Tibial nerve (tissue), 4 donors: ENCODE data around the gene NUBP2. TPM values are rescaled to one million over a fixed set of nuclear protein-coding genes. Genes with fewer than 3 reads are reported as not detected.

Source experiments
- DNase-seq, 2 donors: peaks; one replicate each; pipeline ENCODE4 v3.0.0-alpha.2; 2019; ENCODE audit warnings: low spot score in 2 of 2
- H3K27ac ChIP-seq, 4 donors: fragments of 200-600 bp; sonication (generic) in 3 of 4; one replicate each; pipeline ENCODE4 v1.5.1; 2017 to 2019; ENCODE audit warnings: mild to moderate bottlenecking in 1 of 4
- H3K27me3 ChIP-seq, 2 donors: fragments of 200-600 bp; sonication (generic) in 1 of 2; one replicate each; pipeline versions ENCODE4 v1.5.1 to v1.6.0; 2017 to 2019
- H3K36me3 ChIP-seq, 3 donors: fragments of 200-600 bp; sonication (generic); one replicate each; pipeline ENCODE4 v1.5.1; 2018 to 2019
- H3K4me1 ChIP-seq, 4 donors: fragments of 200-600 bp; sonication (generic) in 3 of 4; one replicate each; pipeline ENCODE4 v1.5.1; 2017 to 2019
- H3K4me3 ChIP-seq, 4 donors: fragments of 200-600 bp; sonication (generic) in 3 of 4; one replicate each; pipeline ENCODE4 v1.5.1; 2017 to 2019; ENCODE audit warnings: mild to moderate bottlenecking in 1 of 4, moderate library complexity in 1 of 4
- H3K9me3 ChIP-seq, 4 donors: fragments of 200-600 bp; sonication (generic) in 3 of 4; one replicate each; pipeline ENCODE4 v1.5.1; 2017 to 2019
- EP300 ChIP-seq, 2 donors: sonication (generic); formaldehyde crosslinking; IDR thresholded peaks; one replicate each; pipeline ENCODE4 v1.6.1; 2017; ENCODE audit warnings: antibody characterized with exemption in 2 of 2, mild to moderate bottlenecking in 1 of 2
- POLR2A ChIP-seq, 2 donors: fragments of 450-650 bp; IDR thresholded peaks; one replicate each; pipeline ENCODE4 v1.6.1; 2017; ENCODE audit warnings: antibody characterized with exemption in 2 of 2, mild to moderate bottlenecking in 2 of 2, moderate library complexity in 2 of 2
- WGBS, 2 donors: methylation state at CpG; one replicate each; pipeline ENCODE4 v1.1.5; 2018; 5-methylcytosine and 5-hydroxymethylcytosine counted together
- total RNA-seq, 4 donors: library from RNA; depleted of rRNA; stranded (reverse); fragments of >200 nt; gene quantifications; one replicate each; pipeline ENCODE4 v1.1.0, GENCODE V29; 2016
- TF ChIP-seq, protein P1 (sequence below), 5 experiments: fragments of 200-600 bp in 3 of 5; fragments of 450-650 bp in 2 of 5; sonication (generic) in 3 of 5; IDR thresholded peaks; one replicate each; pipeline ENCODE4 v1.5.1; 2016 to 2019; ENCODE audit warnings: antibody characterized with exemption in 5 of 5, mild to moderate bottlenecking in 3 of 5, moderate library complexity in 2 of 5

The NUBP2 gene
- total RNA-seq, 4 donors from 2014 or later = 73.5 to 93.9 (median 87.4) TPM

DNA sequence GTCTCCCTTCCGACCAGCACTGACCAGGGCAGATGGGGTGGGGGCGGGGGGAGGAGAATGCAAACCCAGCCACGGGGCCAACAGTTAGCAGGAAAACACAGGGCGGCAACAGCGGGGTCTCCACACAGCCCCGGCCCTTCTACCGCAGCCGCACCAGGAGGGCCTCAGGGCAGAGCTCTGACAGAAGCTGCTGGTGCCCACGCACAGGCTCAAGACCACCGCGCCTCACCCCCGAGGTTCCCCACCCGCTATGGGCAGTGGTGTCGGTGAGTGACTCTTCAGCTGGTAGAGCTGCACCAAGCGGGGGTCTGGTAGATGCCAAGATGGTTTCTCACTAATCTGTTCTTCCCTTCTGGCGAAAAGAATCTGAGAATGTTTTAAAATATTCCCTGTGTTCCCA, 27.8 kb downstream of the NUBP2 start:
- H3K27me3 ChIP-seq = no peaks in the 10 kb centered on the region
- H3K4me1 ChIP-seq = peaks cover 0 to 14% (median 2%) of the 10 kb centered on the region in 4 donors
- H3K4me3 ChIP-seq = no peak overlapping the region
- H3K9me3 ChIP-seq = no peaks in the 10 kb centered on the region
- WGBS, 2 donors = 89 to 92% methylated on average over 15 to 16 of the region's 16 CpGs
- H3K27ac ChIP-seq = no peak overlapping the region
- DNase-seq = no peak
- peaks cover 0 to 75% (median 12%) of the 10 kb centered on the region in 3 donors for H3K36me3 ChIP-seq
- TF ChIP-seq EP300 (IDR thresholded peaks at IDR 0.05) = no peak
- TF ChIP-seq, protein P1, sequence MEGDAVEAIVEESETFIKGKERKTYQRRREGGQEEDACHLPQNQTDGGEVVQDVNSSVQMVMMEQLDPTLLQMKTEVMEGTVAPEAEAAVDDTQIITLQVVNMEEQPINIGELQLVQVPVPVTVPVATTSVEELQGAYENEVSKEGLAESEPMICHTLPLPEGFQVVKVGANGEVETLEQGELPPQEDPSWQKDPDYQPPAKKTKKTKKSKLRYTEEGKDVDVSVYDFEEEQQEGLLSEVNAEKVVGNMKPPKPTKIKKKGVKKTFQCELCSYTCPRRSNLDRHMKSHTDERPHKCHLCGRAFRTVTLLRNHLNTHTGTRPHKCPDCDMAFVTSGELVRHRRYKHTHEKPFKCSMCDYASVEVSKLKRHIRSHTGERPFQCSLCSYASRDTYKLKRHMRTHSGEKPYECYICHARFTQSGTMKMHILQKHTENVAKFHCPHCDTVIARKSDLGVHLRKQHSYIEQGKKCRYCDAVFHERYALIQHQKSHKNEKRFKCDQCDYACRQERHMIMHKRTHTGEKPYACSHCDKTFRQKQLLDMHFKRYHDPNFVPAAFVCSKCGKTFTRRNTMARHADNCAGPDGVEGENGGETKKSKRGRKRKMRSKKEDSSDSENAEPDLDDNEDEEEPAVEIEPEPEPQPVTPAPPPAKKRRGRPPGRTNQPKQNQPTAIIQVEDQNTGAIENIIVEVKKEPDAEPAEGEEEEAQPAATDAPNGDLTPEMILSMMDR (IDR thresholded peaks at IDR 0.05) = no peak
- TF ChIP-seq POLR2A (IDR thresholded peaks at IDR 0.05) = no peak

DNA sequence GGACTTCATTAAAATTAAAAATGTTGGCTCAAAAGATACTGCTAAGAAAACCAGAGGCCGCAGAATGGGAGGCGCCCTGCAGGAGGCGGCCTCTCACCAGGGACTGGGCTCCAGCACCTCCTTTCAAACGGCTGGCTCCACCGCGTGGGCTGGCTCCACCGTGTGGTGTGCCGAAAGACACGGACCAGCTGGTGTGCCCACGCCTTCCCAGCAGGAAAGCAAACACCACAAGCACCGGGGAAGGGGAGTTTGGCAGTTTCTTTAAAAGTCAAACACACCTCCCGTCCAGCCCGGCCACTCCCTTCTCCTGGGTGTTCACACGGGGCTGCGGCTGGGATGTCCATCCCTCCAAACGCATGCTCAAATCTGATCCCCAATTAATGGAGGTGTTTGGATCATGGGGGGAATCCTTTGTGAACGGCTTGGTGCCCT, 30.0 kb downstream of the NUBP2 start:
- Histone ChIP-seq H3K9me3 (no peaks in the 10 kb centered on the region), H3K4me3 (no peak overlapping the region), H3K27ac (peak overlapping the region in 1 of 4 donors; percentile 4), H3K4me1 (peaks cover 0 to 15% (median 2%) of the 10 kb centered on the region in 4 donors), H3K36me3 (peaks cover 0 to 80% (median 21%) of the 10 kb centered on the region in 3 donors), H3K27me3 (no peaks in the 10 kb centered on the region)
- TF ChIP-seq, protein P1 (IDR thresholded peaks at IDR 0.05) = peak in 4 of 5 experiments; percentile 12 to 50 (median 22)
- TF ChIP-seq EP300 (IDR thresholded peaks at IDR 0.05) (no peak), POLR2A (IDR thresholded peaks at IDR 0.05) (no peak)
- WGBS, 2 donors = 32 to 36% methylated on average over 17 of the region's 17 CpGs
- DNase-seq = no peak

DNA sequence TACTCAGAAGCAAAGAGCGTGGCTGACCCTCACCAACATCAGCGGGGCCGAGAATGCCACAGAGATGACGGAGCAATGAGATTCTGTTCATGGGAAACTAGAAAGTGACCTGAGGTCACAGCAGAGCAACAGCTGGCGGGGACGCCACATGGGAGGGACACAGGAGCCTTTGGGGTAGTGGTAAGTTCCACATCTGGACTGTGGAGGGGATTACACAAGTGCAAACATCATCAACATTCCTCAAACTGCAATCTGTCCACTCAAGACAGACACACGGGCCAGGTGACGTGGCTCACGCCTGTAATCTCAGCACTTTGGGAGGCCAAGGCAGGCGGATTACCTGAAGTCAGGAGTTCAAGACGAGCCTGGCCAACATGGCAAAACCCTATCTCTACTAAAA, 32.7 kb downstream of the NUBP2 start:
- H3K4me1 ChIP-seq = peaks cover 0 to 15% (median 2%) of the 10 kb centered on the region in 4 donors
- 51 to 66% methylated on average over 11 of the region's 11 CpGs for WGBS, 2 donors
- H3K27ac ChIP-seq = no peak overlapping the region
- H3K4me3 ChIP-seq = no peak overlapping the region
- H3K27me3 ChIP-seq = no peaks in the 10 kb centered on the region
- TF ChIP-seq EP300 (IDR thresholded peaks at IDR 0.05) (no peak), POLR2A (IDR thresholded peaks at IDR 0.05) (no peak)
- TF ChIP-seq, protein P1 (IDR thresholded peaks at IDR 0.05) = no peak
- no peaks in the 10 kb centered on the region for H3K9me3 ChIP-seq
- peaks cover 0 to 82% (median 13%) of the 10 kb centered on the region in 3 donors for H3K36me3 ChIP-seq
- DNase-seq = peak; percentile 23 to 27

DNA sequence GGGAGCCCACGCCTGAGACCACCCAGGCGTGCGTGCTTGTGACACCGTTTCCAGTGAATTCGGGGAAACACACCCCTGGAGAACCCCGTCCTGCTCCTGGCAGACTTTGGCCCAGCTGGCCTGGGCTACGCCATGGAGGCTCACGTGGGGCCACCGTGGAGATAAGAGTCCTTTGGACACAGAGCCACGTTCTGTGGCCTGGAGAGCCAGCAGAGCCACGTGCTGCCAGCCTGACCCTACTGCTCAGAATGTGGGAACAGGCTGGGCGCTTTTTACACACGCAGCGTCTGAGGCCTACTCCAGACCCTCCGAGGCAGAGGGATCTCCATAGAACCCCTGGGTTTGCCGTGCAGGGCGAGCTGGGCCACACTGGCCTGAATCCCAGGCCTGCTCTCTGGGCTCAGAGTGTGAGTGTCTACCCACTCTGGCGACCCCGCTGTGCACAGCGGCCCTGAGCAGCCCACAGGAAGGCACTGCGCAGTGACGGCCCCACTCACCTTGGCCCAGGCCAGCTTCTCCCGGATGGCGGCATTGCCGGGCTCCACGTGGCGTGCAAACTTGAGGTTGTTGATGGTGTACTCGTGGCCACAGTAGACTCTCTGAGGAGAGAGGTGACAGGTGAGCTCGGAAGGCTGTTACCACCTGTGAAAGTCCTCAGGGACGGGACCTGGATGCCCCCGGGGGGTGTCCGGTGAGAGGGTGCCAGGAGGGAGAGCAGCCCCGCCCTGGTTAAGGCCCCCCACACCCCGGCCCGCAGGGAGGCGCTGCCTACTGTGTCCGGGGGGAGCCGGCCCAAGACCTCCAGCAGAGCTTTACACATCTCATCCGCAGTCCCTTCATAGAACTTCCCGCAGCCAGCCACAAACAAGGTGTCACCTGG, 33.9 kb downstream of the NUBP2 start:
- WGBS, 2 donors = 89 to 90% methylated on average over 30 to 40 of the region's 40 CpGs
- peaks cover 0 to 15% (median 2%) of the 10 kb centered on the region in 4 donors for H3K4me1 ChIP-seq
- H3K36me3 ChIP-seq = peaks cover 0 to 89% (median 13%) of the 10 kb centered on the region in 3 donors
- TF ChIP-seq EP300 (IDR thresholded peaks at IDR 0.05) (no peak), POLR2A (IDR thresholded peaks at IDR 0.05) (no peak)
- TF ChIP-seq, protein P1 (IDR thresholded peaks at IDR 0.05) = no peak
- H3K27ac ChIP-seq = no peak overlapping the region
- no peak for DNase-seq
- no peaks in the 10 kb centered on the region for H3K27me3 ChIP-seq
- H3K4me3 ChIP-seq = no peak overlapping the region
- H3K9me3 ChIP-seq = no peaks in the 10 kb centered on the region

DNA sequence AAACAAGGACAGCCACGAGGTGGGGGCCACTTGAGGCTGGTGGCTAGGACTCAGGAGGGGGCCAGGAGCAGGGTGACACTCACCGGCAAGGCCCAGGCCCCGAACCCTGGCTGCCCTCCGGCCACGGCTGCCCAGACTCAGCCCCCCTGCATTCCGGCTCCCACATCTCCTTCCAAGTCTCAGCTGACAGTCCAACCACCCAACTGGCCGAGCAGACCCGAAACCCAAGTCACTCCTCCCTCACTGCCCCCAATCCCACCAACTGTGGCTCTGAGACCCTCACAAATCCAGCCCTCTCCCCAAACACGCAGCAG, 34.5 kb downstream of the NUBP2 start:
- WGBS, 2 donors = 93 to 95% methylated on average over 9 of the region's 9 CpGs
- Histone ChIP-seq H3K27ac (no peak overlapping the region), H3K4me1 (peaks cover 0 to 15% (median 2%) of the 10 kb centered on the region in 4 donors), H3K9me3 (no peaks in the 10 kb centered on the region), H3K27me3 (no peaks in the 10 kb centered on the region), H3K4me3 (no peak overlapping the region), H3K36me3 (peaks cover 0 to 95% (median 16%) of the 10 kb centered on the region in 3 donors)
- TF ChIP-seq EP300 (IDR thresholded peaks at IDR 0.05) (no peak), POLR2A (IDR thresholded peaks at IDR 0.05) (no peak)
- TF ChIP-seq, protein P1 (IDR thresholded peaks at IDR 0.05) = no peak
- DNase-seq = no peak
